Smooth muscle cell (in vitro differentiated cells): ENCODE data around the gene GRID1. TPM values are rescaled to one million over a fixed set of nuclear protein-coding genes. Genes with fewer than 3 reads are reported as not detected.

Experiments used
- DNase-seq: peaks from one replicate; lab custom pipeline; 2025; ENCODE audit not compliant: unreplicated experiment; lab: John Stamatoyannopoulos, UW
- H2AFZ ChIP-seq: fragments of 200-600 bp; sonication (generic); 2 replicates; pipeline ENCODE4 v1.6.0; 2016; ENCODE audit warnings: antibody characterized with exemption, low read depth, mild to moderate bottlenecking
- H3F3A ChIP-seq: fragments of 200-600 bp; sonication (generic); 2 replicates; pipeline ENCODE4 v1.6.0; 2017; ENCODE audit warnings: antibody characterized with exemption, low read depth
- H3K27ac ChIP-seq: fragments of 200-600 bp; sonication (generic); 2 replicates; pipeline ENCODE4 v1.5.1; 2016; ENCODE audit warnings: low read depth, mild to moderate bottlenecking
- H3K27me3 ChIP-seq: fragments of 200-600 bp; sonication (generic); 2 replicates; pipeline ENCODE4 v1.6.1; 2016; ENCODE audit warnings: low read depth, mild to moderate bottlenecking
- H3K36me3 ChIP-seq: fragments of 200-600 bp; sonication (generic); 2 replicates; pipeline ENCODE4 v1.5.1; 2016; ENCODE audit warnings: low read depth
- H3K4me1 ChIP-seq: fragments of 200-600 bp; sonication (generic); 2 replicates; pipeline ENCODE4 v1.5.1; 2016; ENCODE audit warnings: low read depth
- H3K4me2 ChIP-seq: fragments of 200-600 bp; sonication (generic); 2 replicates; pipeline ENCODE4 v1.6.0; 2016; ENCODE audit warnings: mild to moderate bottlenecking
- H3K4me3 ChIP-seq: fragments of 200-600 bp; sonication (generic); 2 replicates; pipeline ENCODE4 v1.5.1; 2016; ENCODE audit warnings: mild to moderate bottlenecking
- H3K79me2 ChIP-seq: fragments of 200-600 bp; sonication (generic); 2 replicates; pipeline ENCODE4 v1.6.0; 2016; ENCODE audit warnings: low read depth, mild to moderate bottlenecking
- H3K9ac ChIP-seq: fragments of 200-600 bp; sonication (generic); 2 replicates; pipeline ENCODE4 v1.6.0; 2016; ENCODE audit warnings: low read depth
- H3K9me3 ChIP-seq: fragments of 200-600 bp; sonication (generic); replicated peaks from 2 replicates; pipeline ENCODE4 v1.5.1; 2016; ENCODE audit warnings: low read depth
- H4K20me1 ChIP-seq: fragments of 200-600 bp; sonication (generic); 2 replicates; pipeline ENCODE4 v1.6.0; 2016; ENCODE audit warnings: low read depth
- WGBS: methylation state at CpG from one replicate; pipeline ENCODE4 v1.1.7; 2016; ENCODE audit warnings: low lambda C conversion rate; 5-methylcytosine and 5-hydroxymethylcytosine counted together
- polyA plus RNA-seq: library from polyadenylated mRNA; unstranded; fragments of >200 nt; fragmentation: Nextera tagmentation; extraction: Ambion mirVana; gene quantifications from 2 replicates; pipeline ENCODE4 v1.2.1, GENCODE V29; 2016
- total RNA-seq: library from RNA; depleted of rRNA; stranded (reverse); fragments of >200 nt; gene quantifications from 2 replicates; pipeline ENCODE4 v1.2.3, GENCODE V29; 2014
- TF ChIP-seq, protein P1 (sequence below): fragments of 200-600 bp; sonication (generic); IDR thresholded peaks from 2 replicates; pipeline ENCODE4 v1.5.1; 2017; ENCODE audit warnings: borderline replicate concordance, mild to moderate bottlenecking, antibody characterized with exemption; ENCODE audit not compliant: insufficient read depth, poor library complexity, severe bottlenecking

Gene GRID1
- total and polyA plus RNA-seq, 2 experiments from 2014 or later, result 4.4 to 7.4 TPM

DNA sequence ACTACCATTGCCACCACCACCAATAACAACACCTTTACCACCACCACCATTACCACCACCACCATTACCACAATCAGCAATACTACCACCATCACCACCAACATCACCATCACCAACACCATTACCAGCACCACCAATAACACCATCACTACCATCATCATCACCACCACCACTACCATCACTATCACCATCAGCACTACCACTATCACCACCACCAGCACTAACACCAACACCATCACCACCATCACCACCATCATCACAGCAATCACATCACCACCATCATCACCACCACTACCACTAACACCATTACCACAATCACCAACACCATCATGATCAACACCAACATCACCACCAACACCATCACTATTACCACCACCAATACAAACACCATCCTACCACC lies 249.5 kb downstream of the GRID1 start:
- Histone ChIP-seq H3K36me3 (no peaks in the 10 kb centered on the region), H4K20me1 (no peaks in the 10 kb centered on the region), H3K79me2 (no peaks in the 10 kb centered on the region), H3K9me3 (no peaks in the 10 kb centered on the region), H3K27ac (no peak overlapping the region), H3K9ac (no peak overlapping the region), H3K4me1 (no peaks in the 10 kb centered on the region), H3F3A (no peaks in the 10 kb centered on the region), H3K27me3 (no peaks in the 10 kb centered on the region), H3K4me3 (no peak overlapping the region), H2AFZ (no peak overlapping the region), H3K4me2 (no peak overlapping the region)
- no peak for DNase-seq
- TF ChIP-seq, protein P1, sequence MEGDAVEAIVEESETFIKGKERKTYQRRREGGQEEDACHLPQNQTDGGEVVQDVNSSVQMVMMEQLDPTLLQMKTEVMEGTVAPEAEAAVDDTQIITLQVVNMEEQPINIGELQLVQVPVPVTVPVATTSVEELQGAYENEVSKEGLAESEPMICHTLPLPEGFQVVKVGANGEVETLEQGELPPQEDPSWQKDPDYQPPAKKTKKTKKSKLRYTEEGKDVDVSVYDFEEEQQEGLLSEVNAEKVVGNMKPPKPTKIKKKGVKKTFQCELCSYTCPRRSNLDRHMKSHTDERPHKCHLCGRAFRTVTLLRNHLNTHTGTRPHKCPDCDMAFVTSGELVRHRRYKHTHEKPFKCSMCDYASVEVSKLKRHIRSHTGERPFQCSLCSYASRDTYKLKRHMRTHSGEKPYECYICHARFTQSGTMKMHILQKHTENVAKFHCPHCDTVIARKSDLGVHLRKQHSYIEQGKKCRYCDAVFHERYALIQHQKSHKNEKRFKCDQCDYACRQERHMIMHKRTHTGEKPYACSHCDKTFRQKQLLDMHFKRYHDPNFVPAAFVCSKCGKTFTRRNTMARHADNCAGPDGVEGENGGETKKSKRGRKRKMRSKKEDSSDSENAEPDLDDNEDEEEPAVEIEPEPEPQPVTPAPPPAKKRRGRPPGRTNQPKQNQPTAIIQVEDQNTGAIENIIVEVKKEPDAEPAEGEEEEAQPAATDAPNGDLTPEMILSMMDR, result no peak

DNA sequence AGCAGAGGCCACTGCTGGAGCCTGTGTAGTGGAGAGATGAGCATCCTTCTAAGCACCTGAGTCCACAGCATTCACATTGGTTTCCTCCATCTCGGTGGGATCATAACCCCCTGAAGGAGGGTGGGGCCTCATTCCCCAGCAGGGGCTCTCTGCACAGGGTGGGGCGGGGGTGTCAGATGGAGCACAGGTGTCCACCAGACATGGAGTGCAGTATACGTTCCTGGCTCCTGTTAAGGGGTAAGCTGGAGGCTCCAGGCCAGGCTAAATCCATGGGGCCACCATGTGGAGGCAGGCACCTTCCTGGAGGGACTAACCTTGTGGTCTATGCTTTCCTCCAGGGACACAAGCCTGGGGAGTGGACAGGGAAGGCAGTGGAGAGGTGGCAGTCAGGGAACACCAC lies 252.6 kb downstream of the GRID1 start:
- DNase-seq, result no peak
- no peak overlapping the region for H2AFZ ChIP-seq

DNA sequence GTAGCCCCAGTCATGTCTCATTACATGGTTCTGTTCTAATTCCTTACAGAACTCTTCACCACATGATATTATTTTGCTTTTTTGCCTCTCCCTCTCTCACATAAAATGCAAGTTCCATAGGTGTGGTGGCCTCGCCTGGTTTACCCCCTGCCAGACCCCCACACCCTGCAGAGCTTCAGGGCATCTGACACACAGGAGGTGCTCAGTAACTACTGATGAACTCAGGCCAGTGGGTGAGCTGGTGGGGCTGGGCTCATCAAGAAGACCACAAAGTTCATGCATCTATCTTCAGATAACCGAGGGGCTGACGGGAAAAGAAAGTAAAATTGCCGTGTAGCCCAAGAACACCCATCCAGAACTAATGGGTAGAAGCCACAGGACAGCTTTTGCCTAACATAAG lies 253.1 kb downstream of the GRID1 start:
- no peak overlapping the region for H3K9ac ChIP-seq
- H3F3A ChIP-seq, result no peaks in the 10 kb centered on the region
- no peaks in the 10 kb centered on the region for H3K4me1 ChIP-seq
- no peaks in the 10 kb centered on the region for H3K9me3 ChIP-seq
- no peak overlapping the region for H3K4me3 ChIP-seq
- 94% methylated on average over 4 of the region's 4 CpGs for WGBS
- H2AFZ ChIP-seq, result no peak overlapping the region
- no peaks in the 10 kb centered on the region for H3K27me3 ChIP-seq
- H3K4me2 ChIP-seq, result no peak overlapping the region
- H4K20me1 ChIP-seq, result no peaks in the 10 kb centered on the region
- TF ChIP-seq, protein P1, result no peak
- no peaks in the 10 kb centered on the region for H3K36me3 ChIP-seq
- no peaks in the 10 kb centered on the region for H3K79me2 ChIP-seq
- DNase-seq, result no peak
- H3K27ac ChIP-seq, result no peak overlapping the region

More for the DNA sequence above, 252.6 kb downstream of the GRID1 start:
- Histone ChIP-seq H3K9me3 (no peaks in the 10 kb centered on the region), H3K4me1 (no peaks in the 10 kb centered on the region), H3K27ac (no peak overlapping the region), H3F3A (no peaks in the 10 kb centered on the region), H3K4me2 (no peak overlapping the region), H3K27me3 (no peaks in the 10 kb centered on the region), H4K20me1 (no peaks in the 10 kb centered on the region), H3K4me3 (no peak overlapping the region), H3K79me2 (no peaks in the 10 kb centered on the region), H3K36me3 (no peaks in the 10 kb centered on the region), H3K9ac (no peak overlapping the region)
- 83% methylated on average over 3 of the region's 3 CpGs for WGBS
- TF ChIP-seq, protein P1, result no peak

DNA sequence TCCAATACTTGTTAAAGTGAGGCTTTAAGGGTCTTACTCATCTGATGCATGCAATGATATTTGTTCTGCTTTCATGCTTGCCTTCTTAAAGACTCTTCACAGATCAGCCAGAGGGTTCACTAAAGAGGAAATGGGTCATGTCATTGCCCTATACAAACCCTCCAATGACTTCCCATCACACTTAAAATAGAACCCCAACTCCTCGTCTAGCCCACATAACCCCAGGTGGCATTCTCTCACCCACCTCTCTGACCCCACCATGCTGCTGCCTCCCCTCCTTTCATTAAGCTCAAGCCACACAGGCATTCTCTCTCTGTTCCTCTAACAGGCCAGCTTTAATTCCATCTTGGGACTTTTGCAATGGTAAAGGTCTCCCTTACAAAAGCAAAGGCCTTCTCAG lies 253.6 kb downstream of the GRID1 start:
- H3K9me3 ChIP-seq, result no peaks in the 10 kb centered on the region
- no peak overlapping the region for H3K4me2 ChIP-seq
- no peak for DNase-seq
- no peak overlapping the region for H3K27ac ChIP-seq
- no peaks in the 10 kb centered on the region for H3K36me3 ChIP-seq
- H2AFZ ChIP-seq, result no peak overlapping the region
- no peaks in the 10 kb centered on the region for H3K4me1 ChIP-seq
- no peaks in the 10 kb centered on the region for H3F3A ChIP-seq
- no peaks in the 10 kb centered on the region for H4K20me1 ChIP-seq
- TF ChIP-seq, protein P1, result no peak
- H3K4me3 ChIP-seq, result no peak overlapping the region
- no peaks in the 10 kb centered on the region for H3K27me3 ChIP-seq
- WGBS, result 84% methylated on average over 1 of the region's 1 CpG
- no peaks in the 10 kb centered on the region for H3K79me2 ChIP-seq
- H3K9ac ChIP-seq, result no peak overlapping the region
